ENCODE results near the gene DIS3L. TPM values are rescaled to one million over a fixed set of nuclear protein-coding genes. Genes with fewer than 3 reads are reported as not detected.

DIS3L gene
- total and polyA plus RNA-seq, 2 of the 13 experiments (the other 11 are each of a cell fraction or from before 2014, with no cell fraction given), result 21.0 to 50.5 TPM

DNA sequence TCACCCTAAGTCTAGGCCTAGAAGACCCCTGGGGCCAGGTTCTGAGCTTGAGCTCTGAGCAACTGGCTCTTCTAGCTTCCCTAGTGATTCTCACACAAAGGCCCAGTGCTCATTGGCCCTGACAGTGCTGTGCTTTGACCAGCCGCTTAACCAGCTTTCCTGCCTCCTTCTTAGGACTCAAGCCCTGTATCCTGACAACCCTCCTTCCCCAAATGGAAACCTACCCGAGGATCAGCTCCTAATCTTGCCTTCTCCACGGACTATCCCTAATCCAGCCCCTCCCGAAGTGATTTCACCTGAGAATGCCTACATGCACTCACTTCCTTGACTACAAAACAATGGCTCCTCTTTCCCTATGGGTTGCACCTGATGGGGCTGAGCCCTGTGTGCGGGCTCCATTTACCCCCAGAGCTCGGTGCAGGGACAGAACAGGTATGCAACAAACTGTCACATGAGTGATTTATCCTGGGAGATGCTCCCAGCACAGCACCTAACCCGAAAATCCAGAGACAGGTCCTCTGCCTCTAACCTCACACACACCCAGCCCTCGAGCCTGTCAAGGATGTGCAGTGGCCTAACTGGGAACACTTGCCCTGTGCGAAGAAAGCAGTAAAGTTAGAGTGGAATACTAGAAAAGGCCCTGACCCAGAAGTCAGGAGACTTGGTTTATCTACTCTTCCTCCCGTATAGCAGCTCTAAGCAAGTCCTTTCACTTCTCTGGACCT lies 42.1 kb upstream of the DIS3L start (continued):
- TF ChIP-seq, protein P1, sequence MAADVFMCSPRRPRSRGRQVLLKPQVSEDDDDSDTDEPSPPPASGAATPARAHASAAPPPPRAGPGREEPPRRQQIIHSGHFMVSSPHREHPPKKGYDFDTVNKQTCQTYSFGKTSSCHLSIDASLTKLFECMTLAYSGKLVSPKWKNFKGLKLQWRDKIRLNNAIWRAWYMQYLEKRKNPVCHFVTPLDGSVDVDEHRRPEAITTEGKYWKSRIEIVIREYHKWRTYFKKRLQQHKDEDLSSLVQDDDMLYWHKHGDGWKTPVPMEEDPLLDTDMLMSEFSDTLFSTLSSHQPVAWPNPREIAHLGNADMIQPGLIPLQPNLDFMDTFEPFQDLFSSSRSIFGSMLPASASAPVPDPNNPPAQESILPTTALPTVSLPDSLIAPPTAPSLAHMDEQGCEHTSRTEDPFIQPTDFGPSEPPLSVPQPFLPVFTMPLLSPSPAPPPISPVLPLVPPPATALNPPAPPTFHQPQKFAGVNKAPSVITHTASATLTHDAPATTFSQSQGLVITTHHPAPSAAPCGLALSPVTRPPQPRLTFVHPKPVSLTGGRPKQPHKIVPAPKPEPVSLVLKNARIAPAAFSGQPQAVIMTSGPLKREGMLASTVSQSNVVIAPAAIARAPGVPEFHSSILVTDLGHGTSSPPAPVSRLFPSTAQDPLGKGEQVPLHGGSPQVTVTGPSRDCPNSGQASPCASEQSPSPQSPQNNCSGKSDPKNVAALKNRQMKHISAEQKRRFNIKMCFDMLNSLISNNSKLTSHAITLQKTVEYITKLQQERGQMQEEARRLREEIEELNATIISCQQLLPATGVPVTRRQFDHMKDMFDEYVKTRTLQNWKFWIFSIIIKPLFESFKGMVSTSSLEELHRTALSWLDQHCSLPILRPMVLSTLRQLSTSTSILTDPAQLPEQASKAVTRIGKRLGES (CRISPR knock-in tag; IDR thresholded peaks at IDR 0.05; ENCODE audit: borderline replicate concordance), result no peak
- no peak for TF ChIP-seq CBX5 (CRISPR knock-in tag; IDR thresholded peaks at IDR 0.05; ENCODE audit: borderline replicate concordance)
- TF ChIP-seq NBN (conservative IDR thresholded peaks at IDR 0.05), result no peak
- no peak for TF ChIP-seq SMARCC2 (IDR thresholded peaks at IDR 0.05)
- no peak for TF ChIP-seq FOXA1 (IDR thresholded peaks at IDR 0.05)
- no peak for TF ChIP-seq FOXA1 (CRISPR knock-in tag; IDR thresholded peaks at IDR 0.05)
- TF ChIP-seq, protein P2, sequence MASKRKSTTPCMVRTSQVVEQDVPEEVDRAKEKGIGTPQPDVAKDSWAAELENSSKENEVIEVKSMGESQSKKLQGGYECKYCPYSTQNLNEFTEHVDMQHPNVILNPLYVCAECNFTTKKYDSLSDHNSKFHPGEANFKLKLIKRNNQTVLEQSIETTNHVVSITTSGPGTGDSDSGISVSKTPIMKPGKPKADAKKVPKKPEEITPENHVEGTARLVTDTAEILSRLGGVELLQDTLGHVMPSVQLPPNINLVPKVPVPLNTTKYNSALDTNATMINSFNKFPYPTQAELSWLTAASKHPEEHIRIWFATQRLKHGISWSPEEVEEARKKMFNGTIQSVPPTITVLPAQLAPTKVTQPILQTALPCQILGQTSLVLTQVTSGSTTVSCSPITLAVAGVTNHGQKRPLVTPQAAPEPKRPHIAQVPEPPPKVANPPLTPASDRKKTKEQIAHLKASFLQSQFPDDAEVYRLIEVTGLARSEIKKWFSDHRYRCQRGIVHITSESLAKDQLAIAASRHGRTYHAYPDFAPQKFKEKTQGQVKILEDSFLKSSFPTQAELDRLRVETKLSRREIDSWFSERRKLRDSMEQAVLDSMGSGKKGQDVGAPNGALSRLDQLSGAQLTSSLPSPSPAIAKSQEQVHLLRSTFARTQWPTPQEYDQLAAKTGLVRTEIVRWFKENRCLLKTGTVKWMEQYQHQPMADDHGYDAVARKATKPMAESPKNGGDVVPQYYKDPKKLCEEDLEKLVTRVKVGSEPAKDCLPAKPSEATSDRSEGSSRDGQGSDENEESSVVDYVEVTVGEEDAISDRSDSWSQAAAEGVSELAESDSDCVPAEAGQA (IDR thresholded peaks at IDR 0.05; ENCODE audit: low read depth), result no peak
- TF ChIP-seq, protein P2 (CRISPR knock-in tag; IDR thresholded peaks at IDR 0.05; ENCODE audit: borderline replicate concordance), result no peak

All from HepG2 (cell line).